ENCODE data around the gene NINJ1. TPM values are rescaled to one million over a fixed set of nuclear protein-coding genes. Genes with fewer than 3 reads are reported as not detected.

NINJ1 gene
- total and polyA plus RNA-seq, 2 donors (not counting 1 experiment from before 2014, with no cell fraction given) = 7.2 to 59.9 TPM

GRCh38 chr9:93116072-93116961 lies 17.7 kb downstream of the NINJ1 start:
- H3K4me1 ChIP-seq (ENCODE audit: control insufficient read depth, extremely low read depth, insufficient read depth, low read length) = peaks cover 8% of the 10 kb centered on the region
- peak overlapping the region; percentile 25 for H3K4me2 ChIP-seq (ENCODE audit: extremely low read depth, insufficient read depth, low read length)
- peak overlapping the region; percentile 13 for H2AFZ ChIP-seq (ENCODE audit: low read length)
- H3K27me3 ChIP-seq (ENCODE audit: control insufficient read depth, insufficient read depth, low read length) = no peaks in the 10 kb centered on the region
- H3K9me3 ChIP-seq (ENCODE audit: control insufficient read depth, insufficient read depth, low read depth, low read length) = no peaks in the 10 kb centered on the region
- no peak for TF ChIP-seq EZH2 (IDR thresholded peaks at IDR 0.05; ENCODE audit: low read length, missing control alignments)
- H3K27ac ChIP-seq (ENCODE audit: insufficient read depth, low read length) = peak overlapping the region; percentile 59
- peak; percentile 40 to 86 for DNase-seq (ENCODE audit: low read depth in 2 of 2)
- H3K9ac ChIP-seq (ENCODE audit: insufficient read depth, low read length) = peak overlapping the region; percentile 42
- H3K4me3 ChIP-seq (replicated peaks in 1 of 4; ENCODE audit: control extremely low read depth in 1 of 4, insufficient read depth in 1 of 4, low read depth in 3 of 4, low read length in 4 of 4) = no peak overlapping the region
- no peaks in the 10 kb centered on the region for H4K20me1 ChIP-seq (ENCODE audit: control insufficient read depth, extremely low read depth, insufficient read depth, low read length)
- peaks cover 10% of the 10 kb centered on the region for H3K36me3 ChIP-seq (ENCODE audit: control insufficient read depth, insufficient read depth, low read length)
- H3K79me2 ChIP-seq (ENCODE audit: control insufficient read depth, insufficient read depth, low read length) = no peaks in the 10 kb centered on the region

- no peak for DNase-seq (ENCODE audit: low read depth in 2 of 2)
- H3K27ac ChIP-seq (ENCODE audit: insufficient read depth, low read length) = no peak overlapping the region
- H3K36me3 ChIP-seq (ENCODE audit: control insufficient read depth, insufficient read depth, low read length) = peaks cover 15% of the 10 kb centered on the region
- H2AFZ ChIP-seq (ENCODE audit: low read length) = no peak overlapping the region
- H3K4me2 ChIP-seq (ENCODE audit: extremely low read depth, insufficient read depth, low read length) = no peak overlapping the region
- H3K27me3 ChIP-seq (ENCODE audit: control insufficient read depth, insufficient read depth, low read length) = no peaks in the 10 kb centered on the region
- TF ChIP-seq CTCF (conservative IDR thresholded peaks at IDR 0.05 in 1 of 2, IDR thresholded peaks at IDR 0.05 in 1 of 2; ENCODE audit: low read depth in 1 of 2, low read length in 2 of 2) (no peak), EZH2 (IDR thresholded peaks at IDR 0.05; ENCODE audit: low read length, missing control alignments) (no peak)
- H3K9ac ChIP-seq (ENCODE audit: insufficient read depth, low read length) = no peak overlapping the region
- peaks cover 8% of the 10 kb centered on the region for H3K4me1 ChIP-seq (ENCODE audit: control insufficient read depth, extremely low read depth, insufficient read depth, low read length)
- no peaks in the 10 kb centered on the region for H3K9me3 ChIP-seq (ENCODE audit: control insufficient read depth, insufficient read depth, low read depth, low read length)
- no peaks in the 10 kb centered on the region for H3K79me2 ChIP-seq (ENCODE audit: control insufficient read depth, insufficient read depth, low read length)
- no peak overlapping the region for H3K4me3 ChIP-seq (replicated peaks in 1 of 4; ENCODE audit: control extremely low read depth in 1 of 4, insufficient read depth in 1 of 4, low read depth in 3 of 4, low read length in 4 of 4)
- no peaks in the 10 kb centered on the region for H4K20me1 ChIP-seq (ENCODE audit: control insufficient read depth, extremely low read depth, insufficient read depth, low read length)
These were observed 18.5 kb downstream of the NINJ1 start for GRCh38 chr9:93115486-93116071.

GRCh38 chr9:93114984-93115335 lies 19.1 kb downstream of the NINJ1 start:
- no peaks in the 10 kb centered on the region for H3K79me2 ChIP-seq (ENCODE audit: control insufficient read depth, insufficient read depth, low read length)
- H3K4me3 ChIP-seq (replicated peaks in 1 of 4; ENCODE audit: control extremely low read depth in 1 of 4, insufficient read depth in 1 of 4, low read depth in 3 of 4, low read length in 4 of 4) = no peak overlapping the region
- H3K27ac ChIP-seq (ENCODE audit: insufficient read depth, low read length) = no peak overlapping the region
- H3K4me2 ChIP-seq (ENCODE audit: extremely low read depth, insufficient read depth, low read length) = no peak overlapping the region
- DNase-seq (ENCODE audit: low read depth in 2 of 2) = no peak
- no peaks in the 10 kb centered on the region for H3K9me3 ChIP-seq (ENCODE audit: control insufficient read depth, insufficient read depth, low read depth, low read length)
- no peaks in the 10 kb centered on the region for H3K27me3 ChIP-seq (ENCODE audit: control insufficient read depth, insufficient read depth, low read length)
- H3K36me3 ChIP-seq (ENCODE audit: control insufficient read depth, insufficient read depth, low read length) = peaks cover 19% of the 10 kb centered on the region
- no peak overlapping the region for H2AFZ ChIP-seq (ENCODE audit: low read length)
- TF ChIP-seq EZH2 (IDR thresholded peaks at IDR 0.05; ENCODE audit: low read length, missing control alignments) = no peak
- no peak for TF ChIP-seq CTCF (conservative IDR thresholded peaks at IDR 0.05 in 1 of 2, IDR thresholded peaks at IDR 0.05 in 1 of 2; ENCODE audit: low read depth in 1 of 2, low read length in 2 of 2)
- no peaks in the 10 kb centered on the region for H4K20me1 ChIP-seq (ENCODE audit: control insufficient read depth, extremely low read depth, insufficient read depth, low read length)
- H3K9ac ChIP-seq (ENCODE audit: insufficient read depth, low read length) = no peak overlapping the region
- peaks cover 6% of the 10 kb centered on the region for H3K4me1 ChIP-seq (ENCODE audit: control insufficient read depth, extremely low read depth, insufficient read depth, low read length)
